ENCODE measurements around the gene PDZK1IP1.

GRCh38 chr1:47228644-47229030, 38.8 kb upstream of the PDZK1IP1 start:
- TF ChIP-seq EP300 (IDR thresholded peaks at IDR 0.05): no peak
- no peak for TF ChIP-seq POLR2A (IDR thresholded peaks at IDR 0.05)
